GM08714 (cell line): ENCODE measurements around the gene TMEM150A.
A peak's percentile ranks its signal among the peaks of the same experiment; 100 is the strongest.

ENCODE experiments used
- H3K4me3 ChIP-seq: fragments of 200-500 bp; sonication (Bioruptor generic); 2 replicates; pipeline ENCODE4 v1.5.1; 2014; ENCODE audit warnings: mild to moderate bottlenecking, low read length, inconsistent platforms
- ZNF274 ChIP-seq: IDR thresholded peaks from 2 replicates; pipeline ENCODE4 v1.6.1; 2012; ENCODE audit warnings: mild to moderate bottlenecking, low read depth, low read length

Gene TMEM150A

DNA sequence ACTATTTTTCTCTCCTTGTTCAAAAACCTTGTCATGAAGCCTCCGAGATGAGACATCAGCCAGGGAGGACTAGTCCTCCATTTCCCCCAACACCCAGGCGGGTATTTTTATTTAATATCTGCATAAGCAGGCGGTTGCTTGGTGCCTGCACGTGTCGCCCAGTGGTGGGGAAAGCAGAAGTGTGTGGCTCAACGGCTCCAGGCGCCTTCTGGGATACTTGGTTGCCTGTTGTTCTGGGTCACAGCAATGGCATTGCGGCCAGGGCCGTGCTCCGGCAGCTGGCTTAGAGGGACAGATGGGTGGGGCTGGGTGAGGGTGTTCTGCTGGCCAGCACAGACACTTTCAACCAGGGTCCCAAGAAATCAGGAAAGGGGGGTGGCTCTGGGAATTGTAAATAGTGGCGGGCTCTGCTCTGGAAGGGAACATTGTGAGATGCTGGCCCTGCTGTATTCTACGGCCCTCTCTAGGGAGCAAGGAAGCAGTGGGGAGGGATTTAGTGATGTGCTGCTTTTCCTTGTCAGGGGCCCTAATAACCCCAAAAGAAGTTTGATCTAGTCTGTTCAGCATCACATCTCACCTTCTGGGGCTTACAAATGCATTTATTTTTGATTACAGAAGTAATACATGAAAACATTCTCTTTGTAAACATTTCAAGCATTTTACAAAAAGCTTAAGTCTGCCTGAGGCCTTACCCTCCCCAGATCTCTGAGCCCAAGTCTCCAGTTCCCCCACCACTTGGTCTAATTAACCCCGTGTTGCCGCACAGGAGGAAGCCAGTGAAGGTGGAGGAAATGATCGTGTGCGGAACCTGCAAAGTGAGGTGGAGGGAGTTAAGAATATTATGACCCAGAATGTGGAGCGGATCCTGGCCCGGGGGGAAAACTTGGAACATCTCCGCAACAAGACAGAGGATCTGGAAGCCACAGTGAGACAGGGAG, 24.0 kb downstream of the TMEM150A start:
- TF ChIP-seq ZNF274: no peak
- peak overlapping the region; percentile 76 for H3K4me3 ChIP-seq

DNA sequence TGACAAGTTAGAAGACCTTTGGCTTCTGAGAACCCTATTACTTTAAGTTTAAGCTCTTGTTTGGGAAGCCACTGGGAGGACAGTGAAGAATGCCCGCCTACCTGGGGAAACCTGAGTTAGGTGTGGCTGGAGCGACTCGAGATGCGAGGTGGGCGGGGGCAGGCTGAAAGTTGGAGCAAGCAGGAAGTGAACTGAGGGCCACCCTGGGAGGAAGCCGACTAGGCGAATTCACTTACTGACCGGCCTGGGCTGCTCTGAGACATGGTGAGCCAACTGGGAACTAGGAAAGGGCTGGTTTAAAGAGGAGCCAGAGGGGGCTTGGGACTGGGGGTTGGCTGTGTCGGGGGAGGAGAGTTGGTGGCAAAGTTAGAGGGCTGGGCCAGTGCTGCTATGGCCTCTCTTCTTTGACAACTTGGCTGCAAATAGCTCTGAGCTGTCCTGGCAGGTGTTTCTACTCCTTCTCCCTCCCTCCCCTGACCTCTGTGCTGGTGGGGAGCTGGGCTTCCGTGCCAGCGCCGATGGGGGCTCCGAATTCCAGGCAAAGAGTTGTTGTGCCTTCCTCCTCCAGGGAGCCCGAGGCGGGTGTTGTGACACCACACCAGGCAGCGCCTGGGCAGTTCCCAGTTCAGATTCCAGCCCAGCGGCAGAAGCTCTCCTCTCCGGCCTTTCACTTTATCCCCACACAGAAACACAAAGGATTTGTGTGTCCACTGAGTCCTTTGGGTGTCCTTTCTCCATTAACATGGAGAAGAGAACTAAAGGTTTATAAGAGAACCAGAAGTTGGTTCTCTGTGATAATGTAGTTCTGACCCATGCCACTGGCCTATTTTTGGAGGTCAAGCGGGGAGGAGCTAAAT, 24.9 kb downstream of the TMEM150A start, which contains the start of gene VAMP8:
Gene VAMP8, plus strand, starts transcription at position 201 of the 857 bp plus-strand sequence. Its CDS starts 61 bp downstream, at position 262.
- peak within 1 kb of the TSS; percentile 76 for H3K4me3 ChIP-seq
- no peak for TF ChIP-seq ZNF274

DNA sequence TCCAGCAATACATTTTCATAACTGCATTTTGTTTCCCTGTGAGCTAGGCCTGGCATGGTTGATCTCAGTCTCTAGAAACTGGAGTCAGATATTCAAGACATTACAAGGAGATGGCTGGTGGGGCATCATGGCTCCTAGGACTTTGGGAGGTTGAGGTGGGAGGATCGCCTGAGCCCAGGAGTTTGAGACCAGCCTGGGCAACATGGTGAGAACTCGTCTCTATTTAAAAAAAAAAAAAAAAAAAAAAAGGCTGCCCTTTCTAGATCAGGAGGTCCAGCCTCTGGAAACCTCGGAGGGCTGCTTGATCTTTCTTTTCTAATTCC, 25.5 kb downstream of the TMEM150A start:
- TF ChIP-seq ZNF274: no peak
- no peak overlapping the region; the same call in 1 of the 2 replicates for H3K4me3 ChIP-seq

DNA sequence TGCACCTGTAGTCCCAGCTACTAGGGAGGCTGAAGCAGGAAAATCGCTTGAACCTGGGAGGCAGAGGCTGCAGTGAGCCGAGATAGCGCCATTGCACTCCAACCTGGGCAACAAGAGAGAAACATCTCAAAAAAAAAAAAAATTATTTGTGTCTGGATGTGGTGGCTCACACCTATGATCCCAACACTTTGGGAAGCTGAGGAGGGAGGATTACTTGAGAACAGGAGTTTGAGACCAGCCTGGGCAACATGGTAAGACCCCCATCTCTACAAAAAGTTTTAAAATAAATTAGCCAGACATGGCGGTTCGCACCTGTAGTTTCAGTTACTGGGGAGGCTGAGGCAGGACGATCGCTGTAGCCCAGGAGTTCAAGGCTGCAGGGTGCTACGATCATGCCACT, 26.8 kb downstream of the TMEM150A start:
- H3K4me3 ChIP-seq: no peak overlapping the region
- no peak for TF ChIP-seq ZNF274

DNA sequence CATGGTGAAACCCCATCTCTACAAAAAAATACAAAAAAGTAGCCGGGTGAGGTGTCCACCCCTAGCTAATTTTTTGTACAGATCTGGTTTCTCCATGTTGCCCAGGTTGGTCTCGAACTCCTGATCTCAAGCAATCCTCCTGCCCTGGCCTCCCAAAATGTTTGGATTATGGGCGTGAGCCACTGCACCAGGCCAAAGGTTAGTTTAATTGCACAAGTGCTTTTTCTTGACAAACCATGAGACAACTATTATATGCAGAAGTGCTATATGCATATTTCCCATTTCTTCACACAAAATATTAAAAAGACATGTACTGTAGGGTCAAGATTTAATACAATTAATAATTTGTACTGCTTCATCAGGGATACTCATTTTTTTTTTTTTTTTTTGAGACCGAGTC, 36.2 kb downstream of the TMEM150A start:
- no peak for TF ChIP-seq ZNF274
- no peak overlapping the region for H3K4me3 ChIP-seq

DNA sequence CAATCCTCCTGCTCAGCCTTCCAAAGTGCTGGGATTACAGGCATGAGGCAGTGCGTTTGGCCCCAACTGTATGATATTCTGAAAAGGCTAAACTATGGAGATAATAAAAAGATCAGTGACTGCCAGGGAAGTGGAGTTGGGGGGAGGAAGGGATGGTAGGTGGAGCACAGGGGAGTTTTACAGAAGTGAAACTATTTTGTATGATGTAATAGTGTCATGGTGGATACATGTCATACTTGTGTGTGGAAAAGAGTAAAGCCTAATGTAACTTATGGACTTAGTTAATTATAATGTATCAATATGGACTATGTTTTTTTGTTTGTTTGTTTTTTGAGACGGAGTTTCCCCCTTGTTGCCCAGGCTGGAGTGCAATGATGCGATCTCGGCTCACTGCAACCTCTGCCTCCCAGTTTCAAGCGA, 38.3 kb downstream of the TMEM150A start:
- H3K4me3 ChIP-seq: no peak overlapping the region
- TF ChIP-seq ZNF274: no peak

DNA sequence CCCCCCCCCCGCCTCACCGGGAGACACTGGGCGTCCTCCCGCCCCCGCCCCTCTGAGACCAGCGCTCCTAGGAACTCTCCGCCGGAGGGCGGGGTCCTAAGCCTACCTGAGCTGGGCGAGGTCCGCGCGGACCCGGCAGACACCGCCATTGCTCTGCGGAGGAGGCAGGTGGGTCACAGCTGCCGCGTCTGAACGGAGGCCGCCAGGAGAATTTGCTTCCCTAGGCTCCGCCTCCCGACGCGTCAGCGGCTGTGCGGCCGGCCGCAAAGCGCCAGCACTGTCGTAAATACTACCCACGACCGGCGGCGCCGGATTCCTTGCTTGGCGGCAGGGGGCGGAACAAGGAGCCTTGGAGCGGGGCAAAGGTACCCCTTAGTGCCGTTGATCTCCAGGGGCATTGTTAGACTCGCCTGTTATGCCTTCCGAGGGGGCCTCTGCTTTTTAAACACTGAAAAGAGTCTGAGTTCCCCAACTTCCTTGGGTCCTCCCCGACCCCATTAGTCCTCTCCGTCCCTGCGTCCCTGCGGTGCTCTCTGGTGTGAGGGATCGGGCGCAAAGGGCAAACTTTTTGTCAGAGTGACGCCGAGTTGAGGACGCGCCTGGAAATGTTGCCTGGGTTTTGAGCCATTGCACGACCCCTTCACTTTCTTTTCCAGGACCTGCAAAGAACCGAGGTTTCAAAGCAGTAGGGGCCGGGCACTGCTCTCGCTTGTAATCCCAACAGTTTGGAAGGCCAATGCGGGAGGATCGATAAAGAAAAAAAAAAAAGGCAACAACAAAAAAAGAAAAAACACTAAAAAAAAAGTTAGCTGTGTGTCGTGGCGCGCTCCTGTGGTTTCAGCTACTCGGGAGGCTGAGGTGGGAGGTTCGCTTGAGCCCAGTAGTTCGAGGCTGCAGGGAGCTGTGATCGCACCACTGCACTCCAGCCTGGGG, 41.0 kb downstream of the TMEM150A start, which contains the start of gene GGCX:
Gene GGCX, minus strand, starts transcription at position 214 of the 933 bp plus-strand sequence. Its CDS starts 65 bp downstream, at position 149.
- H3K4me3 ChIP-seq: peak within 1 kb of the TSS; percentile 83
- TF ChIP-seq ZNF274: no peak

DNA sequence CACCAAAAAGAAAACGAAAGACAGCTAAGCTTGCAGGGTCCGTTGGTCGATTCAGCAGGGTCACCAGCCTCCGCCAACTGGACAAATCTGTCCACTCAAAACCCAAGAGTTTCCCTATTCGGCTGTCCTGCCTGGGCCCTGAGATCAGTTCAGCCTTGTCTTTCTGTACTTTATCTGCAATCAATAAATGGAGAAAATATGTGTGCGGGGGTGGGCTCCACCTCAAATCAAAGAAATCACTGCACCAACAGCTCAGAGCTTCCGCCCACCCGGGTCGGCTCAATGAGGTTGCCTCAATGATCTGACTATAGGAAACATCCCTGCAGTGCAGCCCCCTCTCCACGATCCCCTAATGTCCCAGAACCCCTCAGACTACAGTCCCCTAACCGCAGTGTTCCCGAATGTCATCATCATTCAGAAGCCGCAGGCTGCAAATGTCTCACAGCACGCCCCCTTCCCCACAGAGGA, 41.7 kb downstream of the TMEM150A start:
- H3K4me3 ChIP-seq: peak overlapping the region; percentile 83
- TF ChIP-seq ZNF274: no peak

DNA sequence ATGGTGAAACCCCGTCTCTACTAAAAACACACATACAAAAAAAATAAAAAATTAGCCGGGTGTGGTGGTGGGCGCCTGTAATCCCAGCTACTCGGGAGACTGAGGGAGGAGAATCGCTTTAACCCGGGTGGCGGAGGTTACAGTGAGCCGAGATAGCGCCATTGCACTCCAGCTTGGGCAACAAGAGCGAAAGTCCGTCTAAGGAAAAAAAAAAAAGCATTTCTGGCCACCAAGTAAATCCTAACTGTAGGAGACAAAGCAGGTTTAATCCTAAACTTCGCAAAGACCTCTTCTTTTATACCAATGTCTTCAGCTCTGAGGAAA, 42.1 kb downstream of the TMEM150A start:
- H3K4me3 ChIP-seq: peak overlapping the region; percentile 83

DNA sequence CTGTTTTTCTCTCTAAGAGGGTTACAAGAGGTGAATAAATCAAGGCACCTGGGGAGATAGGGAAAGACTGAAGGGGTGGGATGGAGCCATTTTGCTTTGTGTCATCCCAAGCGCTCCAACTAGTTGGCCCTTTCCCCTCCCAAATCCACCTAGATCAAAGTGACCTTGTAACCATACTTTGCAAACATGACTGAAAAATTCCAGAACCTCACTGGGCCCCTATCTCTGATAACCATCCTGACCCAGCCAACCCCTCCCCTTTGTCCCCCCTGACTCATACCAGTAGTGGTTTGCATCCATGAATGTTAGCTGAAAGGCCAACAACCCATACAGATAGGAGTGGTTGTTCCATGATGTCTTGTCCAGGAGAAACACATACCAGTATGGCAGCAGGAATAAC, 44.3 kb downstream of the TMEM150A start:
- no peak overlapping the region for H3K4me3 ChIP-seq
- TF ChIP-seq ZNF274: no peak

DNA sequence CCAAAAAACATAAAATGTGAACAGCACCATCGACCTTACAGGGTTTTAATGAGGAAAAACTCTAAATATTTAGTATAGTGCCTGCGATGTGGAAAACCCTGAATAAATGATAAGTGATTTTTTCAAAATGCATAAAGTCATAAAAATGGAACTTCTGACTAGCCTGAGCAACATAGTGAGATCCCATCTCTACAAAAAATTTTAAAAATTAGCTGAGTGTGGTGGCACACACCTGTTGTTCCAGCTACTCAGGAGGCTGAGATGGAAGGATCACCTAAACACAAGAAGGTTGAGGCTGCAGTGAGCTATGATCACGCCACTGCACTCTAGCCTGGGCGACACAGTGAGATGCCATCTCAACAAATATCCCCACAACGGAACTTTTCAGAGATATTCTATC, 45.4 kb downstream of the TMEM150A start:
- no peak for TF ChIP-seq ZNF274
- no peak overlapping the region for H3K4me3 ChIP-seq

DNA sequence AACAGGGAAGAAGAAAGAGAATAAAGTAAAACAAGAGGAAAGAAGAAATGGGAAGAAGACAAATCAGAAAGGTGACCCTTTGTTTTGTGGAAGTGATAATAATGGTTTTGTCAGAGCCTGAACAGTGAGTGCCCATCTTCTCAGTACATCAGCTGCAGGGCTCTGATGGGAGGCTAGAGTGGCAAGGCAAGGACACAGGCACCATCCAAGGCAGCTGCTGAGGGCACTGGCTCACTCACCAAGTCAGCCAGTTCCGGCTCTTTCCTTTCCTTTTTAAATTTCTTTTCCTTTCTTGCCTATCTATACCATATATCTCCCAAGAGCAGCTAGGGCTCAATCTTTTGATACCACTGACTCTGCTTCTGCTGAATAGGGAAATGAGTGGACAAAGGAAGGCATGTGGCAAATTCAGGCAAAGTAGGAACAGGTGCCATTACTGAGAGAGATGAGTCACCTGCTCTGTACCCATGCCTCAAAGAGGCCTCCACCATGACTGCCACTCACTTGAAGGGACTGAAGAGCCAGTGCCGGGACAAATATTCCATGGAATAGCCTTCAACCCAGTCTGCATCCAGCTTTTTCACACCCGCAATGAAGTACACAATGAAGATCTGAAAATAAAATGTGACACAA, 47.4 kb downstream of the TMEM150A start:
- no peak overlapping the region for H3K4me3 ChIP-seq
- TF ChIP-seq ZNF274: no peak

DNA sequence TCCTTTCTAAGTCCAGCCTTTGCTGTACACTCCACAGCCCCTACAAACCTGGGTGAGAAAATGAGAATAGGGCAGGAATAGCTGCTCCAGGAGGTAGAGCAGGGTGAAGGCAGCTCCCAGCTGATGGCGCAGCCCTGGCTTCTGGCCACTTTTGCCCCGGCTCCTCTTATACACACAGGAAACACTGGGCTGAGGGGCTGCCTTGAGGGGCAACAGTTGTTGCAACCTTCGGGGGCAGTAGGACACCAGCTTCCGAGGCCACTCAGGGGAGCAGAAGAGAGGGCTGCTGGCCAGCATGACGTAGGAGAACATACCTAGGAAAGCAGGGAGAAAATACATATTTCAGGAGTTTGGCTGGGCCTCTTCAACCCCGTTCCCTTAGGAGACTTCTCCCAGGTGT, 49.3 kb downstream of the TMEM150A start:
- no peak for TF ChIP-seq ZNF274
- H3K4me3 ChIP-seq: no peak overlapping the region
